Uterus (tissue), 4 donors: ENCODE measurements around the gene TSPAN32. TPM values are rescaled to one million over a fixed set of nuclear protein-coding genes. Genes with fewer than 3 reads are reported as not detected.
A peak's percentile ranks its signal among the peaks of the same experiment; 100 is the strongest.

Source experiments
- DNase-seq, 2 donors: peaks; one replicate each; pipeline ENCODE4 v3.0.0-alpha.2; 2019 to 2020
- H3K27ac ChIP-seq, 2 donors: fragments of 200-600 bp; sonication (generic); 1 replicate in 1 of 2; 2 replicates in 1 of 2; pipeline ENCODE4 v1.5.1; 2016 to 2018
- H3K27me3 ChIP-seq, 2 donors: fragments of 200-600 bp; sonication (generic); one replicate each; pipeline ENCODE4 v1.5.1; 2018 to 2019; ENCODE audit warnings: control low read depth in 1 of 2
- H3K36me3 ChIP-seq, 2 donors: fragments of 200-600 bp; sonication (generic); one replicate each; pipeline ENCODE4 v1.5.1; 2019; ENCODE audit warnings: control low read depth in 1 of 2
- H3K4me1 ChIP-seq, 2 donors: fragments of 200-600 bp; sonication (generic); one replicate each; pipeline ENCODE4 v1.5.1; 2018 to 2019; ENCODE audit warnings: control low read depth in 1 of 2
- H3K4me3 ChIP-seq, 2 donors: fragments of 200-600 bp; sonication (generic); 1 replicate in 1 of 2; 2 replicates in 1 of 2; pipeline ENCODE4 v1.5.1; 2018 to 2019; ENCODE audit warnings: mild to moderate bottlenecking in 1 of 2
- H3K9me3 ChIP-seq, 2 donors: fragments of 200-600 bp; sonication (generic); one replicate each; pipeline ENCODE4 v1.5.1; 2019; ENCODE audit warnings: control low read depth in 1 of 2
- POLR2A ChIP-seq, 2 donors: fragments of 450-650 bp; IDR thresholded peaks; one replicate each; pipeline ENCODE4 v1.6.1; 2016; ENCODE audit warnings: antibody characterized with exemption in 2 of 2, mild to moderate bottlenecking in 1 of 2, moderate library complexity in 1 of 2
- intact Hi-C: fragments of 100-400 bp; cut with DNase I; formaldehyde crosslinking; loops from one replicate; pipeline ENCODE4 v1.15.1; 2023; ENCODE audit warnings: low total_unique reads
- total RNA-seq, 4 donors: library from RNA; depleted of rRNA in 3 of 4; stranded (reverse); fragments of >200 nt in 3 of 4; gene quantifications; one replicate each; pipeline versions ENCODE4 v1.1.0 to v1.2.4, GENCODE V29; 2014 to 2023
- TF ChIP-seq, protein P1 (sequence below), 4 experiments: fragments of 200-600 bp in 2 of 4; fragments of 450-650 bp in 2 of 4; sonication (generic) in 2 of 4; IDR thresholded peaks; one replicate each; pipeline ENCODE4 v1.5.1; 2016 to 2019; ENCODE audit warnings: antibody characterized with exemption in 4 of 4, mild to moderate bottlenecking in 2 of 4, moderate library complexity in 1 of 4
- donor health status: DM: yes; HTN: yes; CAD: no.

The TSPAN32 gene
- total RNA-seq, 4 donors from 2014 or later, result 2.5 to 3.3 TPM; not detected in 2

DNA sequence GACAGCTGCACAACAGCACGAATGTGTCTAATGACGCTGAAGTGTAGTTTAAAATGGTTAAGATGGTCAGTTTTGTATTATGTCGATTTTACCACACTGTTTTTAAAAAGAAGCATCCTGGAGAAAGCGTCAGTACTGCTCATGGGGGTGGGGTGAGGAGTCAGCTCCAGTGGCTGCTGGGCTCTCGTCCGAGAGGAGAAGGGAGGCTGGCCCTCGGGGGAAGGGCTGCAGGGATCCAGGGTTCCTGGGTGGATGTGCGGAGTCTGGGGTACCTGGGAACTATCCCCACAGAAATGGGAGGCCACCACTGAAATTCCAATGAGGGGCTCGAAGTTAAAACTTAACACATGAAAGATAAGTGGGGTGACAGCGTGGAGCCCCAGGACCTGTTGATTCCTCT is 12.0 kb upstream of the TSPAN32 start:
- H3K27ac ChIP-seq, result no peak overlapping the region
- intact Hi-C loops, result no loop called here

DNA sequence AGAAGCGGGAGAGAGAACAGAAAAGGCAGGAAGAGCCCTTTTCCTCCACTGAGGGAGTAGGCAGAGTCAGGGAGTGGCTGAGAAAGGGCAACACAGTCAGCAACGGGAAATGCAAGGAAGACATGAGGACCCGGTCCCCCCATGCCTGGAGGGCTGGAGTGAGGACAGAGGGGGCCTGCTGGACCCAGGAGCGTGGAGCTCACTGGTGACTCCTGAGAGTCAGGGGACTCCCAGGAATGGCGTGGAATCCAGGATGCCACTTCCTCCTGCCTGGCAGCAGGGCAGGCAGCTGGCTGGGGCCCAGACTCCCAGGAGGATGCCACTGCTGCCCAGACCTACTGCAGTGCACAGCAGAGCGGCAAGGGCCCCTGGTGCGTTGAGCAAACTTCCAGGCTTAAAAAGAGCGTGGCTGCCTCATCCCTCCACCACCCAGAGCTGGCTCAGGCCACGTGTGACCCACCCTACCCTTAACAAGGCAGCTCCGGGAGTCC is 11.4 kb upstream of the TSPAN32 start:
- TF ChIP-seq POLR2A (IDR thresholded peaks at IDR 0.05), result no peak
- TF ChIP-seq, protein P1, sequence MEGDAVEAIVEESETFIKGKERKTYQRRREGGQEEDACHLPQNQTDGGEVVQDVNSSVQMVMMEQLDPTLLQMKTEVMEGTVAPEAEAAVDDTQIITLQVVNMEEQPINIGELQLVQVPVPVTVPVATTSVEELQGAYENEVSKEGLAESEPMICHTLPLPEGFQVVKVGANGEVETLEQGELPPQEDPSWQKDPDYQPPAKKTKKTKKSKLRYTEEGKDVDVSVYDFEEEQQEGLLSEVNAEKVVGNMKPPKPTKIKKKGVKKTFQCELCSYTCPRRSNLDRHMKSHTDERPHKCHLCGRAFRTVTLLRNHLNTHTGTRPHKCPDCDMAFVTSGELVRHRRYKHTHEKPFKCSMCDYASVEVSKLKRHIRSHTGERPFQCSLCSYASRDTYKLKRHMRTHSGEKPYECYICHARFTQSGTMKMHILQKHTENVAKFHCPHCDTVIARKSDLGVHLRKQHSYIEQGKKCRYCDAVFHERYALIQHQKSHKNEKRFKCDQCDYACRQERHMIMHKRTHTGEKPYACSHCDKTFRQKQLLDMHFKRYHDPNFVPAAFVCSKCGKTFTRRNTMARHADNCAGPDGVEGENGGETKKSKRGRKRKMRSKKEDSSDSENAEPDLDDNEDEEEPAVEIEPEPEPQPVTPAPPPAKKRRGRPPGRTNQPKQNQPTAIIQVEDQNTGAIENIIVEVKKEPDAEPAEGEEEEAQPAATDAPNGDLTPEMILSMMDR (IDR thresholded peaks at IDR 0.05), result no peak
- no peaks in the 10 kb centered on the region for H3K27me3 ChIP-seq
- H3K4me3 ChIP-seq, result no peak overlapping the region
- H3K27ac ChIP-seq, result no peak overlapping the region
- H3K36me3 ChIP-seq, result no peaks in the 10 kb centered on the region
- DNase-seq, result peak in 1 of 2 donors; percentile 9
- no peaks in the 10 kb centered on the region for H3K9me3 ChIP-seq
- intact Hi-C loops, result no loop called here
- peaks cover 0 to 2% of the 10 kb centered on the region in 2 donors for H3K4me1 ChIP-seq

More for the DNA sequence above, 12.0 kb upstream of the TSPAN32 start:
- DNase-seq, result peak in 1 of 2 donors; percentile 7
- Histone ChIP-seq H3K27me3 (no peaks in the 10 kb centered on the region), H3K9me3 (no peaks in the 10 kb centered on the region), H3K4me1 (peaks cover 0 to 2% of the 10 kb centered on the region in 2 donors), H3K36me3 (no peaks in the 10 kb centered on the region), H3K4me3 (no peak overlapping the region)
- TF ChIP-seq POLR2A (IDR thresholded peaks at IDR 0.05), result no peak

DNA sequence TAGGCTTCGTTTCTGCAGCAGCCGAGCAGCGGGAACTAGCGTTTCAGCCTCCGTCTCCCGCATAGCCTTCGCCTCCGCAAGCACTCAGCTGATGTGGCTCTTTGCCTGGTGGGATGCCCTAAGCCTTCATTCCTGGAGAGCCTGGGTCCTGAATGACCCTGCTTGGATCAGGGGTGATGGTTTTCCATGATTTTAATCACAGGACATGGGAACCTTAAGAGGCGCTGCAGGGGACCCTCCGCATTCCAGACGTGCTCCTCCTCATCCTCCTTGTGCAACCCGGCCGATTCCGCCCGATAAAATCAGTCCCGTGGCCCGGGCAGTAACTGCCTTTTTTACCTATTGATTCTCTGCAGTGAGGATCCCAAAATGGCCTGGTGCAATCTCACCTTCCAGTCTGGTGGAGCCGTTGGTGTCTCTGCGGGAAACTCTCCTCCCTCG is 8.3 kb upstream of the TSPAN32 start:
- Histone ChIP-seq H3K4me1 (no peaks in the 10 kb centered on the region), H3K9me3 (no peaks in the 10 kb centered on the region), H3K27ac (no peak overlapping the region), H3K36me3 (no peaks in the 10 kb centered on the region), H3K27me3 (no peaks in the 10 kb centered on the region), H3K4me3 (no peak overlapping the region)
- TF ChIP-seq, protein P1 (IDR thresholded peaks at IDR 0.05), result no peak
- TF ChIP-seq POLR2A (IDR thresholded peaks at IDR 0.05), result no peak
- intact Hi-C loops, result no loop called here
- no peak for DNase-seq

DNA sequence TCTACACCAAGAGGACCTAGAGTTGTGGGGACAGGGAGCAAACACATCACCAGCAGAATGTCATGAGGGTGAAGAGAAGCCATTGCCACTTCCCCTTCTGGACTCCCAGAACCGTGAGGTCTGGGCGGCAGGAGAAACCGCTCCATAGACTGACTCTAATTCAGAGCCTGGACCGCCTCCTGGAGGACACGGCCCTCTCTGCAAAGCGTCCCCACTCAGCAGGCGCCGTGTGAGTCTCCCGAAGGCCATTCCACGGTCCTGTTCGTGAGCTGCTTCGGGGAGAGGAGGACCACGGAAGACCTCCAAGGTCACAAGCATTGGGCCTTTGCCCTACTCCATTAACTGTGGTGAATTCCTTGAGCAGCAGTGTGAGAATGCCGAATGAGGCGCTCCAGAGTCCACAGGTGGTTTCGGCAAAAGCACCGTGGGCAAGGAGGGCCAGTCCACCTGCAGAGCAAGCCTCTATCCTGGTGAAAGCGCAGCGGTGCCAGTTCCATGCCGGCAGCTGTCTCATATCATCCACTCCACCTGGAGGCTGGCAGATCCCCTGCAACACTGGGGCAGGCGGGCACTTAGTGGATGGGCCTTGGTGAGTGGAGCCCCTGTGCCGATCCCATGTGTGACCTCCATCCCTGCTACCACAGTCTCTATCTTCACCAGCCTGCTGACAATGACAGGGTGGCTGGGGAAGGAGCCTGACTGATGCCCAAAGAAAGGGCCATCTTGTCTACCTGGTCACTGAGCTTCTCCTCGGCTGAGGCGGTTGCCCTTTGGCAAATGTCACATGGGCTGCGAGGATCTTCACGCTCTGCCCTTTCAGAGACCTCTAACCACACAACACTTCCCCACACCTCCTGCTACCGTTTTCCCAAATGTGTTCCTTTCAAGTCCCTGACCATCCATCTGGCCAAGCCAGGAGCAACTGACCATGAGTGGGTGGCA is 7.6 kb upstream of the TSPAN32 start:
- no peak overlapping the region for H3K4me3 ChIP-seq
- intact Hi-C loops, result no loop called here
- no peaks in the 10 kb centered on the region for H3K36me3 ChIP-seq
- no peaks in the 10 kb centered on the region for H3K27me3 ChIP-seq
- DNase-seq, result peak in 1 of 2 donors; percentile 8
- no peaks in the 10 kb centered on the region for H3K4me1 ChIP-seq
- no peak overlapping the region for H3K27ac ChIP-seq
- H3K9me3 ChIP-seq, result no peaks in the 10 kb centered on the region
- no peak for TF ChIP-seq POLR2A (IDR thresholded peaks at IDR 0.05)
- TF ChIP-seq, protein P1 (IDR thresholded peaks at IDR 0.05), result no peak

DNA sequence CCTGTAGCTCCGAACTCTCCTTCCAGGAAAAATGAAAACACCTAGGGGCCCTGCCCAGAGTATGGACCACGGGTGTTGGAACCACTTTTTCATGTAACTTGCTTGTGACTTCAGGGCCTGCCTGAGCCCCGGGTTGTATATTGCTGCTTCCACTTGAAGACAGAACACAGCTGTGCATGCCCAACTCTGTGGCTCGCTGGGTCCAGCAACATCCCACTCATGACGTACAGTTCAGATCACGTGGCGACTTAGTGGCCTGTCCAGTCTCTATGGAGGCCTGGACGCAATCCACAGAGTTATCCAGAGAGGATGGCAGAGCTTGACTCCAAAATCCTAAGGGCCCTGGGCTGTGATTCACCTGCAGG is 6.9 kb upstream of the TSPAN32 start:
- H3K9me3 ChIP-seq, result no peaks in the 10 kb centered on the region
- TF ChIP-seq POLR2A (IDR thresholded peaks at IDR 0.05), result no peak
- TF ChIP-seq, protein P1 (IDR thresholded peaks at IDR 0.05), result no peak

More for the DNA sequence above, 6.9 kb upstream of the TSPAN32 start:
- Histone ChIP-seq H3K36me3 (no peaks in the 10 kb centered on the region), H3K27me3 (no peaks in the 10 kb centered on the region), H3K4me3 (no peak overlapping the region), H3K27ac (no peak overlapping the region), H3K4me1 (no peaks in the 10 kb centered on the region)
- peak in 1 of 2 donors; percentile 14 for DNase-seq
- intact Hi-C loops, result no loop called here
